Mesenchymal stem cell (in vitro differentiated cells and primary cell): ENCODE results near the gene CD55.

Source experiments
- DNase-seq: peaks from one replicate; pipeline ENCODE4 v3.0.0-alpha.2; 2013
- H2AFZ ChIP-seq: one replicate; pipeline ENCODE4 v1.6.1; 2013; ENCODE audit warnings: low read depth, mild to moderate bottlenecking, control low read depth, inconsistent platforms, low read length, moderate library complexity
- H2AK5ac ChIP-seq: 2 replicates; pipeline ENCODE4 v1.6.1; 2013; ENCODE audit warnings: low read length, moderate library complexity, mild to moderate bottlenecking, inconsistent platforms; ENCODE audit not compliant: severe bottlenecking
- H2BK120ac ChIP-seq: one replicate; pipeline ENCODE4 v1.6.1; 2013; ENCODE audit warnings: low read depth, mild to moderate bottlenecking, inconsistent platforms, low read length, moderate library complexity
- H2BK12ac ChIP-seq, 2 experiments: one replicate each; pipeline ENCODE4 v1.6.1; 2013; ENCODE audit warnings: inconsistent platforms in 2 of 2, low read length in 2 of 2, mild to moderate bottlenecking in 2 of 2, moderate library complexity in 2 of 2, control low read depth in 1 of 2
- H2BK15ac ChIP-seq: one replicate; pipeline ENCODE4 v1.6.1; 2013; ENCODE audit warnings: mild to moderate bottlenecking, low read depth, inconsistent platforms; ENCODE audit not compliant: poor library complexity, severe bottlenecking
- H2BK5ac ChIP-seq: 2 replicates; pipeline ENCODE4 v1.6.1; 2013; ENCODE audit warnings: low read depth, mild to moderate bottlenecking, low read length, control low read depth, inconsistent platforms; ENCODE audit not compliant: poor library complexity, severe bottlenecking
- H3K14ac ChIP-seq, 2 experiments: one replicate each; pipeline ENCODE4 v1.6.1; 2013; ENCODE audit warnings: inconsistent platforms in 2 of 2, low read length in 2 of 2, control low read depth in 1 of 2, mild to moderate bottlenecking in 1 of 2, moderate library complexity in 1 of 2
- H3K18ac ChIP-seq, 2 experiments: one replicate each; pipeline ENCODE4 v1.6.1; 2013; ENCODE audit warnings: inconsistent platforms in 2 of 2, low read length in 2 of 2, control low read depth in 1 of 2, low read depth in 1 of 2, mild to moderate bottlenecking in 1 of 2
- H3K23ac ChIP-seq, 2 experiments: one replicate each; pipeline ENCODE4 v1.6.1; 2013; ENCODE audit warnings: inconsistent platforms in 2 of 2, low read length in 2 of 2, mild to moderate bottlenecking in 2 of 2, moderate library complexity in 2 of 2, control low read depth in 1 of 2
- H3K27ac ChIP-seq: 2 replicates; pipeline ENCODE4 v1.5.1; 2013; ENCODE audit warnings: mild to moderate bottlenecking, moderate library complexity, low read length, control low read depth, inconsistent platforms; ENCODE audit not compliant: poor library complexity, severe bottlenecking
- H3K27me3 ChIP-seq, 2 experiments: 2 replicates each; pipeline versions ENCODE4 v1.6.1 to v1.7.0; 2013; ENCODE audit warnings: low read length in 2 of 2, mild to moderate bottlenecking in 2 of 2, moderate library complexity in 2 of 2, control low read depth in 1 of 2, inconsistent platforms in 1 of 2; ENCODE audit not compliant: control insufficient read depth in 1 of 2, insufficient read depth in 1 of 2
- H3K36me3 ChIP-seq, 2 experiments: 2 replicates each; pipeline versions ENCODE4 v1.6.1 to v1.7.0; 2013; ENCODE audit warnings: low read length in 2 of 2, control low read depth in 1 of 2, inconsistent platforms in 1 of 2, low read depth in 1 of 2, mild to moderate bottlenecking in 1 of 2; ENCODE audit not compliant: insufficient read depth in 2 of 2, control insufficient read depth in 1 of 2
- H3K4ac ChIP-seq, 2 experiments: one replicate each; pipeline ENCODE4 v1.6.1; 2013; ENCODE audit warnings: inconsistent platforms in 2 of 2, low read length in 2 of 2, mild to moderate bottlenecking in 2 of 2, moderate library complexity in 2 of 2, control low read depth in 1 of 2, low read depth in 1 of 2
- H3K4me1 ChIP-seq: 2 replicates; pipeline ENCODE4 v1.6.1; 2013; ENCODE audit warnings: low read depth, low read length, control low read depth; ENCODE audit not compliant: control insufficient read depth, insufficient read depth
- H3K4me2 ChIP-seq: 2 replicates; pipeline ENCODE4 v1.6.1; 2013; ENCODE audit warnings: low read length, mild to moderate bottlenecking, inconsistent platforms; ENCODE audit not compliant: poor library complexity, severe bottlenecking
- H3K4me3 ChIP-seq, 2 experiments: 2 replicates each; pipeline versions ENCODE4 v1.5.1 to v1.7.0; 2013; ENCODE audit warnings: low read length in 2 of 2, mild to moderate bottlenecking in 2 of 2, control low read depth in 1 of 2, low read depth in 1 of 2; ENCODE audit not compliant: insufficient read depth in 1 of 2
- H3K79me1 ChIP-seq: replicated peaks from 2 replicates; pipeline ENCODE4 v1.6.1; 2013; ENCODE audit warnings: mild to moderate bottlenecking, control low read depth, low read length, inconsistent platforms; ENCODE audit not compliant: poor library complexity, severe bottlenecking
- H3K9ac ChIP-seq: 2 replicates; pipeline ENCODE4 v1.7.0; 2013; ENCODE audit warnings: mild to moderate bottlenecking, low read length, moderate library complexity
- H3K9me3 ChIP-seq: 2 replicates; pipeline ENCODE4 v1.7.0; 2013; ENCODE audit warnings: mild to moderate bottlenecking, low read length; ENCODE audit not compliant: control insufficient read depth
- H4K8ac ChIP-seq: one replicate; pipeline ENCODE4 v1.6.1; 2013; ENCODE audit warnings: inconsistent platforms, mild to moderate bottlenecking, low read length, moderate library complexity
- H4K91ac ChIP-seq: one replicate; pipeline ENCODE4 v1.6.1; 2013; ENCODE audit warnings: mild to moderate bottlenecking, low read length, inconsistent platforms
- WGBS: methylation state at CpG from one replicate; pipeline ENCODE4 v1.1.7; 2013; ENCODE audit warnings: mixed read lengths; 5-methylcytosine and 5-hydroxymethylcytosine counted together

Gene CD55

GRCh38 chr1:207315435-207315834, 6.0 kb upstream of the CD55 start:
- Histone ChIP-seq H4K8ac (no peak overlapping the region), H3K4ac (no peak overlapping the region), H3K4me1 (no peaks in the 10 kb centered on the region), H3K14ac (peak overlapping the region in 1 of 2 experiments; percentile 5), H3K18ac (no peak overlapping the region), H3K36me3 (no peaks in the 10 kb centered on the region), H2BK12ac (no peak overlapping the region), H2BK5ac (no peak overlapping the region), H3K23ac (no peak overlapping the region), H3K27me3 (no peaks in the 10 kb centered on the region), H3K9me3 (no peaks in the 10 kb centered on the region), H2AK5ac (no peak overlapping the region), H2BK15ac (no peak overlapping the region), H2AFZ (no peak overlapping the region), H3K27ac (no peak overlapping the region), H3K4me2 (no peak overlapping the region), H2BK120ac (no peak overlapping the region), H3K9ac (no peak overlapping the region), H3K4me3 (no peak overlapping the region), H3K79me1 (no peaks in the 10 kb centered on the region), H4K91ac (peak overlapping the region; percentile 62)
- WGBS: 89% methylated on average over 3 of the region's 3 CpGs
- DNase-seq: no peak

- Histone ChIP-seq H3K4me3 (no peak overlapping the region), H2BK15ac (no peak overlapping the region), H3K4me2 (no peak overlapping the region), H4K8ac (no peak overlapping the region), H3K4me1 (no peaks in the 10 kb centered on the region), H3K14ac (no peak overlapping the region), H3K36me3 (no peaks in the 10 kb centered on the region), H2AK5ac (no peak overlapping the region), H2BK5ac (no peak overlapping the region), H3K27me3 (no peaks in the 10 kb centered on the region), H3K4ac (no peak overlapping the region), H3K9me3 (no peaks in the 10 kb centered on the region), H4K91ac (no peak overlapping the region), H3K79me1 (no peaks in the 10 kb centered on the region), H3K9ac (no peak overlapping the region), H3K27ac (no peak overlapping the region), H2BK120ac (no peak overlapping the region), H2BK12ac (no peak overlapping the region), H2AFZ (no peak overlapping the region), H3K23ac (no peak overlapping the region), H3K18ac (no peak overlapping the region)
- DNase-seq: no peak
Measured at GRCh38 chr1:207316141-207316540, 5.3 kb upstream of the CD55 start.

DNA sequence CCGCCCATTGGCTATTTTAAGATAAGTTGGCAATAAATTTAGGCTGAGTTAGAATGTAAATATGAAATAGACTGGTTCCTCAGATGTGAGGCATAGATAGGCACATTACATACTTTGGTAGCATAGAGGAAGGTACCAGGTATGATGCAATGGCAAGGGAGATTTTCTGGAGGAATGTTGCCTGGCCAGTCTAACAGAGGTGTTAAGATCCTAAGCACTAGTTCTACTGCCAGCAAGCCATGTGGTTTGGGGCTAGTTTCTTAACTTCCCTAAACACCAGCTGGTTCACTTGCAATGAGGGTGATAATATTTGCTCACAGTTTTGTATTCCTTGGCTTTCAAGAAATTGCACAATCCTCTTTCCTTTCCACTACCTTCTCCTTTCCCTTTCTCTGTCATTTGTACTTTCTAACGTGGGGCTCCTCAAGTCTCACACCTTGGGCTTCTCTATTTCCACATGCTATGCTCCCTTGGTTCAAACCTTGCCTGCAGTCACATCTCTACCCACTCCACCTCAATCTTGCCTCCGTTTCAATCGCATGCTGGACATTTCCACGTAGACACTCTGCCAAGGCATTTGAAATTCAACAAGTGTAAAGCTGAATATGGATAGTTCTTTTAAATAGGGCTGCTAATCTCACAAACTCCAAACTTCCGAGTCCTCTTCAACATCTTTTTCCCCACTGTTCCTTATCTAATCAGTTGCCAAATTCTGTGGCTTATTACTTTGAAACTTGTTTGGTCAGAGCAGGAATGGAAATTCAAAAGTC, 4.7 kb upstream of the CD55 start:
- no peak overlapping the region for H3K9ac ChIP-seq
- H4K91ac ChIP-seq: no peak overlapping the region
- no peak overlapping the region for H2BK5ac ChIP-seq
- H2AFZ ChIP-seq: no peak overlapping the region
- no peak overlapping the region for H3K23ac ChIP-seq
- H3K4me1 ChIP-seq: no peaks in the 10 kb centered on the region
- H3K4me2 ChIP-seq: no peak overlapping the region
- H3K27ac ChIP-seq: no peak overlapping the region
- no peak overlapping the region for H2BK120ac ChIP-seq
- no peaks in the 10 kb centered on the region for H3K36me3 ChIP-seq
- WGBS: 0% methylated on average over 1 of the region's 6 CpGs
- H2BK12ac ChIP-seq: no peak overlapping the region
- H3K18ac ChIP-seq: no peak overlapping the region
- no peak overlapping the region for H3K14ac ChIP-seq
- H3K4ac ChIP-seq: no peak overlapping the region
- no peak overlapping the region for H3K4me3 ChIP-seq
- H3K9me3 ChIP-seq: no peaks in the 10 kb centered on the region
- H4K8ac ChIP-seq: no peak overlapping the region
- DNase-seq: peak; percentile 36
- H3K27me3 ChIP-seq: no peaks in the 10 kb centered on the region
- no peaks in the 10 kb centered on the region for H3K79me1 ChIP-seq
- no peak overlapping the region for H2BK15ac ChIP-seq
- no peak overlapping the region for H2AK5ac ChIP-seq

GRCh38 chr1:207317561-207317960, 3.9 kb upstream of the CD55 start:
- no peak overlapping the region for H2BK12ac ChIP-seq
- H3K27ac ChIP-seq: no peak overlapping the region

More at GRCh38 chr1:207317561-207317960, 3.9 kb upstream of the CD55 start:
- Histone ChIP-seq H2BK15ac (no peak overlapping the region), H3K23ac (no peak overlapping the region), H3K9ac (no peak overlapping the region), H3K4me3 (no peak overlapping the region), H4K91ac (no peak overlapping the region), H3K14ac (no peak overlapping the region), H2BK5ac (no peak overlapping the region), H3K27me3 (no peaks in the 10 kb centered on the region), H3K4me1 (no peaks in the 10 kb centered on the region), H3K9me3 (no peaks in the 10 kb centered on the region), H2BK120ac (no peak overlapping the region), H3K4me2 (no peak overlapping the region), H3K4ac (no peak overlapping the region), H3K18ac (no peak overlapping the region), H3K79me1 (no peaks in the 10 kb centered on the region), H2AK5ac (no peak overlapping the region), H4K8ac (no peak overlapping the region), H3K36me3 (no peaks in the 10 kb centered on the region), H2AFZ (no peak overlapping the region)
- DNase-seq: no peak
- WGBS: 87% methylated on average over 2 of the region's 3 CpGs
